Measurements from ENCODE around the gene PHF23.

The PHF23 gene

GRCh38 chr17:7226721-7227710 is 12.2 kb downstream of the PHF23 start:
- TF ChIP-seq POLR2AphosphoS5 (IDR thresholded peaks at IDR 0.05; ENCODE audit: low read depth): no peak
- TF ChIP-seq CTCF (IDR thresholded peaks at IDR 0.05; ENCODE audit: insufficient read depth, low read length): no peak
- no peak for TF ChIP-seq GABPA (IDR thresholded peaks at IDR 0.05; ENCODE audit: low read depth)
- TF ChIP-seq, protein P1, sequence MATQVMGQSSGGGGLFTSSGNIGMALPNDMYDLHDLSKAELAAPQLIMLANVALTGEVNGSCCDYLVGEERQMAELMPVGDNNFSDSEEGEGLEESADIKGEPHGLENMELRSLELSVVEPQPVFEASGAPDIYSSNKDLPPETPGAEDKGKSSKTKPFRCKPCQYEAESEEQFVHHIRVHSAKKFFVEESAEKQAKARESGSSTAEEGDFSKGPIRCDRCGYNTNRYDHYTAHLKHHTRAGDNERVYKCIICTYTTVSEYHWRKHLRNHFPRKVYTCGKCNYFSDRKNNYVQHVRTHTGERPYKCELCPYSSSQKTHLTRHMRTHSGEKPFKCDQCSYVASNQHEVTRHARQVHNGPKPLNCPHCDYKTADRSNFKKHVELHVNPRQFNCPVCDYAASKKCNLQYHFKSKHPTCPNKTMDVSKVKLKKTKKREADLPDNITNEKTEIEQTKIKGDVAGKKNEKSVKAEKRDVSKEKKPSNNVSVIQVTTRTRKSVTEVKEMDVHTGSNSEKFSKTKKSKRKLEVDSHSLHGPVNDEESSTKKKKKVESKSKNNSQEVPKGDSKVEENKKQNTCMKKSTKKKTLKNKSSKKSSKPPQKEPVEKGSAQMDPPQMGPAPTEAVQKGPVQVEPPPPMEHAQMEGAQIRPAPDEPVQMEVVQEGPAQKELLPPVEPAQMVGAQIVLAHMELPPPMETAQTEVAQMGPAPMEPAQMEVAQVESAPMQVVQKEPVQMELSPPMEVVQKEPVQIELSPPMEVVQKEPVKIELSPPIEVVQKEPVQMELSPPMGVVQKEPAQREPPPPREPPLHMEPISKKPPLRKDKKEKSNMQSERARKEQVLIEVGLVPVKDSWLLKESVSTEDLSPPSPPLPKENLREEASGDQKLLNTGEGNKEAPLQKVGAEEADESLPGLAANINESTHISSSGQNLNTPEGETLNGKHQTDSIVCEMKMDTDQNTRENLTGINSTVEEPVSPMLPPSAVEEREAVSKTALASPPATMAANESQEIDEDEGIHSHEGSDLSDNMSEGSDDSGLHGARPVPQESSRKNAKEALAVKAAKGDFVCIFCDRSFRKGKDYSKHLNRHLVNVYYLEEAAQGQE (IDR thresholded peaks at IDR 0.05; ENCODE audit: insufficient replicate concordance, low read depth): no peak
- no peak for TF ChIP-seq SPI1 (IDR thresholded peaks at IDR 0.05; ENCODE audit: borderline replicate concordance, low read depth)
- no peak for DNase-seq (ENCODE audit: low read depth in 1 of 2, low spot score in 1 of 2)
- no peak overlapping the region for H3K27ac ChIP-seq (replicated peaks)
- H3K4me3 ChIP-seq (replicated peaks; ENCODE audit: insufficient read depth, low read length): no peak overlapping the region
- no peaks in the 10 kb centered on the region for H3K27me3 ChIP-seq (ENCODE audit: insufficient read depth, poor library complexity, severe bottlenecking)

DNA sequence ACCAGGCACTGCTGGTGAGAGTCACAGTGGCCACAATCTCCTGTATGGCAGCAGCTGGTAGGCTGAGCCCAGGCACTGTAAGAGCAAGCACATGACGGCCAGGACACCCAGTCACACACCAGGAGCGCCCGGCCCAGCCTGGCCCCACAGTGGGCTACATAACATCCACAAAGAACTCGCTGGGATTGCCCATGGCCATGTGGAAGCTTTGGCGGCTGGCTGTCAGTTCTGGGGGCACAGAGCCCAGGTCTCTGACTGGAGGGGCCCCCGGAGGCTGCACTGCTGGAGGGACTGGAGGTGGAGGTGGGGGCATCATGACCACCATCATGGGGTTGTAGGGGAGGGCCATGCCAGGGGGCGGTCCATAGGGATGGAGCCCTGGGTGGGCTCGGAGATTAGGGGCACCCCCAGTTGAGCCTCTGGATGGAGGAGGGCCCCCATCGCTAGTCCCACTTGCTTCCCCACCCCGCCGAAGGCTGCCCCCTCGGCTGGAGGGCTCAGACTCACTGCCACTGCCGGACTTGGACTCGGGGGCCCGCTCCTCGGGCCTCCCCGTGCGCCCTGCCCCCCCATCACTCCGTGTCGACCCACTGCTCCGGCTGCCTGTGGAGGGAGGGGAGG is 13.4 kb downstream of the PHF23 start:
- Histone ChIP-seq H3K27ac (replicated peaks) (no peak overlapping the region), H3K27me3 (ENCODE audit: insufficient read depth, poor library complexity, severe bottlenecking) (no peaks in the 10 kb centered on the region), H3K4me3 (replicated peaks; ENCODE audit: insufficient read depth, low read length) (no peak overlapping the region)
- DNase-seq (ENCODE audit: low read depth in 1 of 2, low spot score in 1 of 2): no peak
- no peak for TF ChIP-seq SPI1 (IDR thresholded peaks at IDR 0.05; ENCODE audit: borderline replicate concordance, low read depth)
- no peak for TF ChIP-seq CTCF (IDR thresholded peaks at IDR 0.05; ENCODE audit: insufficient read depth, low read length)
- TF ChIP-seq GABPA (IDR thresholded peaks at IDR 0.05; ENCODE audit: low read depth): no peak
- TF ChIP-seq, protein P1 (IDR thresholded peaks at IDR 0.05; ENCODE audit: insufficient replicate concordance, low read depth): no peak
- TF ChIP-seq POLR2AphosphoS5 (IDR thresholded peaks at IDR 0.05; ENCODE audit: low read depth): no peak

DNA sequence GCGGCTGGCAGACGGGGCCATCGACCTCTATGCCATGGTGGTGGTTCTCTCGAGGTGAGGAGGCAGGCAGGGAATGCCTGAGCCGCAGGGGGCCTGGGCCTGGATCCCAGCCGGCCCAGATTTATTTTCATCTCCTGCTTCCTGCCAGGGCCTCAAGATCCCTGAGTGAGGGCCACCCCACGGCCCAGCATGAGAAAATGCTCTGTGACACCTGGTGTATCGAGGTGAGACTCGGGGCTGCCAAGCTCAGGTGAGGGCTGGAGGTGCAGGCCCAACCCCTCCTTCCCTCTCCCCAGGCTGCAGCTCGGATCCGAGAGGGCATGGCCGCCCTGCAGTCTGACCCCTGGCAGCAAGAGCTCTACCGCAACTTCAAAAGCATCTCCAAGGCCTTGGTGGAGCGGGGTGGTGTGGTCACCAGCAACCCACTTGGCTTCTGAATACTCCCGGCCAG is 14.6 kb downstream of the PHF23 start:
- DNase-seq (ENCODE audit: low read depth in 1 of 2, low spot score in 1 of 2): no peak
- Histone ChIP-seq H3K27me3 (ENCODE audit: insufficient read depth, poor library complexity, severe bottlenecking) (no peaks in the 10 kb centered on the region), H3K27ac (replicated peaks) (no peak overlapping the region), H3K4me3 (replicated peaks; ENCODE audit: insufficient read depth, low read length) (no peak overlapping the region)
- TF ChIP-seq, protein P1 (IDR thresholded peaks at IDR 0.05; ENCODE audit: insufficient replicate concordance, low read depth): no peak
- TF ChIP-seq POLR2AphosphoS5 (IDR thresholded peaks at IDR 0.05; ENCODE audit: low read depth) (no peak), SPI1 (IDR thresholded peaks at IDR 0.05; ENCODE audit: borderline replicate concordance, low read depth) (no peak), CTCF (IDR thresholded peaks at IDR 0.05; ENCODE audit: insufficient read depth, low read length) (no peak), GABPA (IDR thresholded peaks at IDR 0.05; ENCODE audit: low read depth) (no peak)
